Hypothalamus (tissue), 51 donors: ENCODE results near the gene NDRG2.

Experiments
- DNase-seq, 51 donors: peaks; one replicate each; lab custom pipeline; 2025; lab: John Stamatoyannopoulos, UW

The NDRG2 gene

DNA sequence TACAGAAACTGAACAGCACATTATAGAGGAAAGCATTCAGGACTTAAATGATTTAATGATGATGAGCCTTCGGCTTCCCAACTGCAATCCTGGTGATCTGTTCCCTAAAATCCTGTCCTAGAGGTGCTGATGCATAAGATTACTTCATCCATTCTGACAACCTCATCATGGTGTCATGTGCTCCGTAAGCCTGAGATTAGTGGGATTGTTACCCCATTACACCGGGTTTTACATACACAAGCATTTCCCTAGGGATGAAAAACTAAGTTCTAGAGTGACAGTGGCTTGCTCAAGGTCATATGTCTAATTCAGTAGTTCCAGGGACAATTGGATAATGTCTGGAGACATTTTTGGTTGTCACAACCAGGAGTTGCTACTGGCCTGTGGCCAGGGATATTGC lies 12.3 kb upstream of the NDRG2 start:
- DNase-seq = no peak

- DNase-seq = peak in 13 of 51 donors; percentile 14 to 37 (median 19)
Observed at GRCh38 chr14:21036751-21037150, 11.9 kb upstream of the NDRG2 start.

DNA sequence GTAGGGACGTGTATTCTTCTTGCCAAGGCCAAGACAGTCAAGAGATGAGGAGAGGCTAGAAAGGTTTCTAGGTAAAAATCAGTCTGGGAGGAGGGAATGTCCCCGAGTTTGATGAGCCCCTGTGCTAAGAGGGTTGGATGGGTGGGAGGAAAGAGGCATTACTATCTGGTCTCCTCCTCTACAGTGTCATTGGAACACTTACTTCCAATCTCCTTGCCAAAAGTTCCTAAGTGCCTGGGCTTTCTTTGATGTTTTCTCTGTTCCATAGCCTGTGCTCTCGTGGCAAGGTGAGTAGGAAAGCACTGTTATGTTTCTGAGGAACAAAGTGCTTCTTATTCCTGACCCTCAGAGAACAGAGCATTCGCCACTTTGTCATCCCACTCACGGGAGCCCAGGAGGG lies 9.8 kb upstream of the NDRG2 start, which contains the start of gene RNASE13:
Gene RNASE13 (minus strand): TSS at position 101 of the 400 bp plus-strand sequence. CDS start 519 bp downstream, outside the sequence.
- no peak for DNase-seq

DNA sequence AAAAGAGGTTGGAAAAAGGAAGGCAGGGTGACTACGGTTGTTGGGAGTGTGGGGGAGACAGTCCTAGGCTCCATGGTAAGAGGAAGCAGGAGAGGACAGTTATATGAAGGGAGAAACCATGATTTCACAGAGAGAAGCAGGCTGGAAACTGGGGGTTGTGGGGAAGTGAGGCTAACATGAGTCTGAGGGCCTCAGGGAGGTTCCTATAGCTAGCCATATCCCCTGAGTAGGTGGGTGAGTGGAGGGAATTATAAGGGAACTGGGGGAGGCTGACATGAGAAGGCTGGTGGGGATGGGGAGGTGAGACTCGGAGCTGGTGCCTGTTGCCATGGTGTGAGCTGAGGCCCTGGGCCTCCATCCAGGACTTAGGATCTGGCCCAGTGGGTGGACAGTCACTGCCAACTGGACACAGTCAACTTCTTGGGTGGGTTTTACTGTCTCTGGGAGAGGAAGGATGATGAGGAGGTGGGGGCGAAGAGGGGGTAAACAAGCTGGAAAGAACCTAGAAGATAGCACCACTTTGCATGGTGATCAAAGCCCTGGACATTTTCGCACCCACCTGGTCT lies 8.4 kb upstream of the NDRG2 start:
- DNase-seq = peak in 15 of 51 donors; percentile 10 to 59 (median 30)

- peak in 3 of 51 donors; percentile 9 to 25 (median 20) for DNase-seq
Observed at GRCh38 chr14:21032326-21033132, 7.7 kb upstream of the NDRG2 start.

GRCh38 chr14:21030531-21030930 lies 5.7 kb upstream of the NDRG2 start:
- DNase-seq = no peak

- no peak for DNase-seq
Observed at GRCh38 chr14:21029917-21030316, 5.1 kb upstream of the NDRG2 start, which contains the start of gene TPPP2. TSS of gene TPPP2 (plus strand) at chr14:21030217. CDS start at chr14:21030582, 365 bp downstream.

- DNase-seq = peak in 2 of 51 donors; percentile 38 to 53
Observed at GRCh38 chr14:21026988-21027315, 2.1 kb upstream of the NDRG2 start.

DNA sequence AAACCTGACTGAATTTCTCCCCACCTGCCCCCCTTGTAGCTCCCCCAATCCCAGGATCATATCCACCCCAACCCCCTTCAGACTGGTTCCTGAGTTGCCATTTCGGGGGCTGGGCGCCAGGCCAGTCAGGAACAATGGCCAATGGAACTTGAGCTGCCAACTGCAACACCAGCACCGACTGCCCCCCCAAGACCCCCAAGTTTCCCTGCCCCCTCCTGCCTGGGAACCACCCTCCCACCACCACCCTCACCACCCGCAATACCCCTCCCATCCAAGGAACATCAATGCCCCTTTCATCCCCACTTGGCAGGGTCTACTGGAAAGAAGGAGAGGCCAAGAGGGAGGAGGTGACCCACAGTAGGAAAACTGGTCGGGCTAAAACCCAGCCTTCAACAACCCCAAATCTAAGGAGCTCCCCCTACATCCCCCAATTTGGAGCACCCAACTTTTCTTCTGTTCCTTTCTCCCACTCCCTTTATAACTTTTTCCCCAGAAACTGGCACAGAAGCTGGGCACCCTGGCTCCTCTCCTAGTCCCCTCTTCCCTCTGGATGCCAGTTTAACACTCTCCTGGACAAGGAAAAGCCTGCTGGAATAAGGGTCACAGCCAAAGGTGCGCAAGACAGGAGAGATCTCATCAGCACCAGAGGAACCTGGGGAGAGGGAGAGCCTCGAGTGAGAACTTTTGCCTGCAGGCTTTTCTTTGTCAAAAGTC lies 1.6 kb upstream of the NDRG2 start:
- DNase-seq = peak in 49 of 51 donors; percentile 25 to 95 (median 79)

- peak; percentile 45 to 95 (median 82) for DNase-seq
Observed at GRCh38 chr14:21025371-21026273, 761 bp upstream of the NDRG2 start.

- peak in 3 of 51 donors; percentile 21 to 43 (median 32) for DNase-seq
Observed at GRCh38 chr14:21023817-21024584, 860 bp downstream of the NDRG2 start.

DNA sequence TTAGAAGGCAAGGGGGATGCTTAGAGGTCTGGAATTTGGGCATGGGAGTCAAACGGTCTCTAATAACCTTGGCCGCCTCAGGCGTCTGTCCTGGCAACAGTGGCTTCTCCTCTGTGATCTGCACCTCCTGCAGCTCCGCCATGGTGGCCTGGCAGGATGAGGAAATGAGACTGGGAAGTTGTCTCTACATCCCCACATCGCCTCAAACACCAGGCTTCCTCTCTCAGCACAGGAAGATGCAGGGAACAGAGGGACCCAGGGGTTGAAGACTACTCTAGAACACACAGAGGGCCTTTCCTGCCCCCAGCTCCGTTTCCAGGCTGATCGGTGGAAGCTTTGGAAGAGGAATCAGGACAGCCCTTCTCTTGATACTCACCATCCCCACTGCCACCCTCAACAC lies 1.7 kb downstream of the NDRG2 start:
- peak in 18 of 51 donors; percentile 14 to 53 (median 26) for DNase-seq

DNA sequence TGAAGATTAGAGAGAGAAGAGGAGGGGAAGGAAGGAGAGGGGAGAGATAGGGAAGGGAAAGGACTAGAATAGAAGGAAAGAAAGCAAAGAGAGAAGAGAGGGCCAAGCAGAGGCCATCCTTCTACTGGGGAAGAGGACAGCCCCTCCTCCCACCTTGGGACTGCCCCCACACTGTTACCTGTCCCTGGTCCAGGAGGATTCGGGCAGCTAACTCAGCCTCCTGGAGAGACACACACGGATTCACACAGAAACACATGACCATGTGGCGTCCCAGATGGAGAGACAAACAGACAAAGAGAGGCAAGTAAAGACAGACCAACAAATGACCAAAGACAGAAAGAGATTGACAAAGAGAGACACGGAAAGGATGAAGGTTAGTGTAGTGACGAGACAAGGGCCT lies 2.2 kb downstream of the NDRG2 start:
- peak in 1 of 51 donors; percentile 39 for DNase-seq

DNA sequence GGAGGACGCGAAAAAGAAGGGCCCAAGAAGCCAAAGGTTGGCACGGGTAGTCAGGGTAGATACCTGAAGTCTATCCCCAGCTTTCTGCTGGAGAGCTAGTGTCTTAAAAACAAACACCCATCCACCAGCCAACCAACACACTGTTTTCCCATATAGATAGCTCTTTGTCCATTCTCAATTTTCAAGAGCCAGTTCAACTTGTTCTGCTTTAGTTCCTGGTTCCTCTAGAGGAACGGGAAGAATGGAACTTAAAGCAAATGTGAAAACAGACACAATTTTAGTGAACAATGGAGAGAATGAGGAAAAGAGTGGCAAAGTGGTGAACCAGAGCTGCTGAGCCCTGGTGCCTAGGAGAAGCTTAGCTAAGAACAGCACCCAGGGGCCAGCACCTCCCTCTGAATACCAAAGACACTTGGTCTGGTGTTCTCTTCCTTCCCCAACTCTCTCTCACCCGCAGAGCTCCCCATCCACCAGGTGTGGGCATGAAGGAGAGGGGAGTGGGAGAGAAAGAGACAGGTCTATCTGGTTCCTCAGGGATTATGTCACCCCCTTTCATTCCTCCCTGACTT lies 3.8 kb downstream of the NDRG2 start:
- DNase-seq = no peak

GRCh38 chr14:21019366-21019765 lies 5.5 kb downstream of the NDRG2 start:
- DNase-seq = no peak

DNA sequence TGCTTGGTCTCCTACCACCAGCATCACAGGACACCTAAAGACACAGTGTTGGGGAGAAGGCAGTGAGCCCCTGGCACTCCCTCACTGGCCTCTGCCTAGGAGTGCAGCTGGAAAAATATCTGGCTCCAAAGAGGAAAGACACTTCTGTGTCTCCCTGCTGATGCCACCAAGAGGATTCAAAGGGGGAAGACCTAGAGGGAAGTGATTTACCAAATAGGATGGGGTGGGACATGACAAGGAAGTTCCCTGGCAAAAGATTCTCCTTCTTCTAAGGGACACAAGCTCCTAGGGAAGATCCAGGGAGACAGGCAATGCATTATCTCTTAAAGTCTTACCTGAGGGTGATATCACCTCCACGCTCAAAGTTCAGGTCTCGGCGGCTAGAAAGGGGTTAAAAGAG lies 6.1 kb downstream of the NDRG2 start:
- no peak for DNase-seq

DNA sequence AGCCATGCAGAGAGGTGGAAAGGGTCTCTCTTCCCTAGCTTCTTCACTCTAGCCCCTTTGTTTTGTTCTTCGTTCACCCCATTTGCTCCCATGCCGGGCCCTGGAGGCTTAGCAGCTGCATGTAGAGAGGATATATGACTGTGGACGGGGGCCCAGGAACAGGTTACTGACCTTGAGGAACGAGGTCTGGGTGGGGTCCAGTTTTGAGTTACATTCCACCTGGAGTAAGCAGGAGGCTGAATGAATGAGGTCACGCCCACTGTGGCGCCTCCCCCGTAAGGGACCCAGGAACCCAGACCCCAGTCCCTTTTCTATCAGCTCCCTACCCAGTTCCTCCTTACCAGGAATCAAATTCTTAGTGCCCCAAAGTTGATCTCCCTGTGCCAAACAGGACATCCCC lies 6.6 kb downstream of the NDRG2 start:
- DNase-seq = no peak

DNA sequence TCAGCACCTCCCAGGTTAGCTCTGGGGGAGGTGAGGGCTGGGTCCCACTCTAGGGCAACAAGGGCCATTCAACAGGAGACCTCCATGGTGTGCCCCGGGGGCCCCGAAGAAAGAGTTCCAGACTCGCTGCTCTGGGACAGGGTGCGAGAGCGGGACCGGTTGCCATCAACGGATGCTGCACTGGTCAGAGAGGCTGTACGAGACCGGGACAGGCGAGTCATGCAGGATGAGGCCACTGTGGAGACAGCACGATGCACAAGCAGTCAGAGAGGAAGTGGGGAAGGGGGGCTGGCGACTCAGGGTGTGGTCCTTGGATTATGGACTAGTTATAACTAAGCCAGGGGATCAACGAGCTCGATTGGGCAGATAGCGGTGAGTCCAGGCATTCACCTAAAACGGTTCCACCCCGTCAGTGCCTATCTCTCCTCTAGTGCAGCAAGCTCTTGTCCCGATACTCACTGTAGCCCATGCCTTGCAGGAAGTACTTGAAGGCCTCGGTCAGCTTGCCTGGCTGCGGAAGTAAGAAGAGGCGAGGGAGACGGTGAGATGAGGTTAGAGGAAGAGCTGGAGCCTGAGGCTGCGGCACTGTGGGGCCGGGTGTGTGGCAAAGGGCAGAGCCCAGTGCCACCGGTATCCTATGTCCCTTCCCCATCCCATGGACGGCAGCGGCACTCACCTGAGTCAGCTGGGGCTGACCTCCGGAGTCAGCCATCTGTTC lies 7.2 kb downstream of the NDRG2 start:
- DNase-seq = peak in 2 of 51 donors; percentile 17 to 18
